Progenitor cell of endocrine pancreas (in vitro differentiated cells): ENCODE results near the gene ADI1. TPM values are rescaled to one million over a fixed set of nuclear protein-coding genes. Genes with fewer than 3 reads are reported as not detected.
"Not testable (repeated sequence)": the region's sequence is repeated elsewhere in the genome, so short reads cannot be mapped to it uniquely, and the experiment has no call there.

ENCODE experiments used
- DNase-seq: peaks from one replicate; pipeline ENCODE4 v3.0.0; 2021; ENCODE audit warnings: low spot score; ENCODE audit not compliant: unreplicated experiment
- H3K27ac Mint-ChIP-seq: 2 replicates; pipeline ENCODE4 v1.8.0; 2021; ENCODE audit warnings: mild to moderate bottlenecking, moderate library complexity, mixed read lengths
- H3K27me3 Mint-ChIP-seq: 2 replicates; pipeline ENCODE4 v1.8.0; 2021; ENCODE audit warnings: mixed read lengths
- H3K36me3 Mint-ChIP-seq: 2 replicates; pipeline ENCODE4 v1.8.0; 2022; ENCODE audit warnings: mixed read lengths; ENCODE audit not compliant: insufficient read depth
- H3K4me1 Mint-ChIP-seq: 2 replicates; pipeline ENCODE4 v1.8.0; 2021; ENCODE audit warnings: low read depth, mixed read lengths
- H3K4me3 Mint-ChIP-seq: 2 replicates; pipeline ENCODE4 v1.8.0; 2021; ENCODE audit warnings: low read depth, mild to moderate bottlenecking, moderate library complexity, mixed read lengths
- H3K9me3 Mint-ChIP-seq: 2 replicates; pipeline ENCODE4 v1.8.0; 2021; ENCODE audit warnings: low read depth, mixed read lengths
- total RNA-seq: library from RNA; stranded (reverse); gene quantifications from 2 replicates; pipeline ENCODE4 v1.2.1, GENCODE V29; 2021
- TF ChIP-seq, protein P1 (sequence below): fragments of 200-600 bp; sonication (generic); IDR thresholded peaks from one replicate; pipeline ENCODE4 v1.5.0; 2021; ENCODE audit warnings: antibody characterized with exemption, mild to moderate bottlenecking; ENCODE audit not compliant: unreplicated experiment

Gene ADI1
- total RNA-seq, 1 donor from 2014 or later: 46.6 TPM

DNA sequence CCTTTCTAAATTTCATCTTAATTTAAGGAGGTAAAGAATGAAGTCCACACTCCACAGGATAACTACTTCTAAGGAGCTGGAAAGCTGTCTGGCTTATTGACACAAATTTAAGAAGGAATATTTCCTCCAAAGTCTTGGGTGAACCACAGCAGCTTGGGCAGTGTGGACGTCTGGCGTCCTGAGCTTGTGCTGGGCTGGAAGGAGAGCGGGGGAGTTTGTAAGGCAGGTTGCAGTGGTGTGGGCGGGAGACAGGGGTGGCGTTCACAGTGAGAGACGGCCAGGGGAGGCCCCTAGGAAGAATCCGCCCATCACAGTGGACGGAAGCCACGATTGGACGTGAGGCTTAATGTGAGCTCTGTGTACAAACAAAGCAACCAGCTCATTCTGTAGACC is 25.7 kb downstream of the ADI1 start:
- peaks cover 24% of the 10 kb centered on the region for H3K4me1 Mint-ChIP-seq
- H3K36me3 Mint-ChIP-seq: peaks cover 8% of the 10 kb centered on the region
- TF ChIP-seq, protein P1, sequence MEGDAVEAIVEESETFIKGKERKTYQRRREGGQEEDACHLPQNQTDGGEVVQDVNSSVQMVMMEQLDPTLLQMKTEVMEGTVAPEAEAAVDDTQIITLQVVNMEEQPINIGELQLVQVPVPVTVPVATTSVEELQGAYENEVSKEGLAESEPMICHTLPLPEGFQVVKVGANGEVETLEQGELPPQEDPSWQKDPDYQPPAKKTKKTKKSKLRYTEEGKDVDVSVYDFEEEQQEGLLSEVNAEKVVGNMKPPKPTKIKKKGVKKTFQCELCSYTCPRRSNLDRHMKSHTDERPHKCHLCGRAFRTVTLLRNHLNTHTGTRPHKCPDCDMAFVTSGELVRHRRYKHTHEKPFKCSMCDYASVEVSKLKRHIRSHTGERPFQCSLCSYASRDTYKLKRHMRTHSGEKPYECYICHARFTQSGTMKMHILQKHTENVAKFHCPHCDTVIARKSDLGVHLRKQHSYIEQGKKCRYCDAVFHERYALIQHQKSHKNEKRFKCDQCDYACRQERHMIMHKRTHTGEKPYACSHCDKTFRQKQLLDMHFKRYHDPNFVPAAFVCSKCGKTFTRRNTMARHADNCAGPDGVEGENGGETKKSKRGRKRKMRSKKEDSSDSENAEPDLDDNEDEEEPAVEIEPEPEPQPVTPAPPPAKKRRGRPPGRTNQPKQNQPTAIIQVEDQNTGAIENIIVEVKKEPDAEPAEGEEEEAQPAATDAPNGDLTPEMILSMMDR: no peak
- peak overlapping the region; percentile 69 for H3K27ac Mint-ChIP-seq
- DNase-seq: no peak
- no peak overlapping the region for H3K4me3 Mint-ChIP-seq
- no peaks in the 10 kb centered on the region for H3K27me3 Mint-ChIP-seq
- no peaks in the 10 kb centered on the region for H3K9me3 Mint-ChIP-seq

- no peaks in the 10 kb centered on the region for H3K9me3 Mint-ChIP-seq
- H3K27me3 Mint-ChIP-seq: no peaks in the 10 kb centered on the region
- H3K4me3 Mint-ChIP-seq: no peak overlapping the region
- TF ChIP-seq, protein P1: no peak
- H3K4me1 Mint-ChIP-seq: peaks cover 27% of the 10 kb centered on the region
- peaks cover 9% of the 10 kb centered on the region for H3K36me3 Mint-ChIP-seq
- no peak overlapping the region for H3K27ac Mint-ChIP-seq
- DNase-seq: no peak
These were observed 26.2 kb downstream of the ADI1 start for GRCh38 chr2:3492951-3493614.

GRCh38 chr2:3492475-3492787 is 26.9 kb downstream of the ADI1 start:
- peaks cover 30% of the 10 kb centered on the region for H3K4me1 Mint-ChIP-seq
- H3K27ac Mint-ChIP-seq, DNase-seq, H3K4me3 Mint-ChIP-seq, H3K9me3 Mint-ChIP-seq, H3K27me3 Mint-ChIP-seq, H3K36me3 Mint-ChIP-seq: not testable (repeated sequence)

GRCh38 chr2:3491716-3492474 is 27.4 kb downstream of the ADI1 start:
- H3K36me3 Mint-ChIP-seq: peaks cover 7% of the 10 kb centered on the region
- DNase-seq: no peak
- H3K4me1 Mint-ChIP-seq: peaks cover 30% of the 10 kb centered on the region
- H3K4me3 Mint-ChIP-seq: no peak overlapping the region
- H3K27me3 Mint-ChIP-seq: no peaks in the 10 kb centered on the region
- TF ChIP-seq, protein P1: no peak
- H3K9me3 Mint-ChIP-seq: no peaks in the 10 kb centered on the region
- no peak overlapping the region for H3K27ac Mint-ChIP-seq

- no peaks in the 10 kb centered on the region for H3K9me3 Mint-ChIP-seq
- peaks cover 30% of the 10 kb centered on the region for H3K4me1 Mint-ChIP-seq
- no peak for DNase-seq
- TF ChIP-seq, protein P1: no peak
- peaks cover 7% of the 10 kb centered on the region for H3K36me3 Mint-ChIP-seq
- H3K27ac Mint-ChIP-seq: no peak overlapping the region
- H3K4me3 Mint-ChIP-seq: no peak overlapping the region
- H3K27me3 Mint-ChIP-seq: no peaks in the 10 kb centered on the region
These were observed 28.0 kb downstream of the ADI1 start for GRCh38 chr2:3491306-3491705.
